ENCODE results near the gene TAPT1. TPM values are rescaled to one million over a fixed set of nuclear protein-coding genes. Genes with fewer than 3 reads are reported as not detected.

Gene TAPT1
- total RNA-seq, 2 donors from 2014 or later, result 32.3 to 35.2 TPM

DNA sequence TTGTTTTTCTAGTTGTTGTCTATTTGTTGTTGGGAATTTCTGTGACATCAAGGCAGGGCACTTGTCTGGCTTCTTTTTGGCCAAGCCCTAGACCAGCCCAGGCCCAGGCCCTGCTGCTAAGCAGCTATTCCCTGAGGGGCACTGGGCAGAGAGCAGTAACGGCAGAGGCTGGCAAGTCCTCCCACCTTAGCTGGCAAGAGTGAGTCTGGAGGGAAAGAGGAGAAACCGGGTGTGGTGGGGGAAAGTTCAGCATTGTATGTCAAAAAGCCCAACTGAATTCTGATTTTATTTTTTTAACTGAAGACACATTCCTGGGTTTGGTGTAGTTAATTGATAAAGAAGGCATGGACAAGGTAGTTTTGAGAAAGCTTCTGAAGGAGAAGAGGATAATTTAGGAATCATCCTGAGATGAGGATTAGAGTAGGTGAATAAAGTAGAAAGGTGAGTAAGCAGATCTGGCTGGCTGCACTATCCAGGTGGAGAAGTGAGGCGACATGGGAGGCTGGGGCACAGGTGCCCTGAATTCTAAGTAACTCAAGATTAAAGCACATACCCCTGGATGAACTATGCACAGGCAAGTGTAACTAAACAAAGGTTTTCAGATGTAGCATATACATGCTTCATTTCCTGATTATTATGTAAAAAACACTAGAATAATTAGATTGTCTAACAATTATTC lies 57.4 kb downstream of the TAPT1 start:
- TF ChIP-seq, protein P1, sequence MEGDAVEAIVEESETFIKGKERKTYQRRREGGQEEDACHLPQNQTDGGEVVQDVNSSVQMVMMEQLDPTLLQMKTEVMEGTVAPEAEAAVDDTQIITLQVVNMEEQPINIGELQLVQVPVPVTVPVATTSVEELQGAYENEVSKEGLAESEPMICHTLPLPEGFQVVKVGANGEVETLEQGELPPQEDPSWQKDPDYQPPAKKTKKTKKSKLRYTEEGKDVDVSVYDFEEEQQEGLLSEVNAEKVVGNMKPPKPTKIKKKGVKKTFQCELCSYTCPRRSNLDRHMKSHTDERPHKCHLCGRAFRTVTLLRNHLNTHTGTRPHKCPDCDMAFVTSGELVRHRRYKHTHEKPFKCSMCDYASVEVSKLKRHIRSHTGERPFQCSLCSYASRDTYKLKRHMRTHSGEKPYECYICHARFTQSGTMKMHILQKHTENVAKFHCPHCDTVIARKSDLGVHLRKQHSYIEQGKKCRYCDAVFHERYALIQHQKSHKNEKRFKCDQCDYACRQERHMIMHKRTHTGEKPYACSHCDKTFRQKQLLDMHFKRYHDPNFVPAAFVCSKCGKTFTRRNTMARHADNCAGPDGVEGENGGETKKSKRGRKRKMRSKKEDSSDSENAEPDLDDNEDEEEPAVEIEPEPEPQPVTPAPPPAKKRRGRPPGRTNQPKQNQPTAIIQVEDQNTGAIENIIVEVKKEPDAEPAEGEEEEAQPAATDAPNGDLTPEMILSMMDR (IDR thresholded peaks at IDR 0.05), result no peak
- intact Hi-C loops (cut with DNase I), result no loop called here
- no peaks in the 10 kb centered on the region for H3K4me1 ChIP-seq
- H3K9ac ChIP-seq (ENCODE audit: low read depth in 2 of 2, low read length in 2 of 2), result peak overlapping the region in 1 of 2 donors; percentile 41
- H3K27me3 ChIP-seq, result no peaks in the 10 kb centered on the region
- H3K27ac ChIP-seq, result no peak overlapping the region
- H3K36me3 ChIP-seq, result no peaks in the 10 kb centered on the region
- DNase-seq, result no peak
- no peaks in the 10 kb centered on the region for H3K9me3 ChIP-seq
- H3K4me3 ChIP-seq, result no peak overlapping the region

DNA sequence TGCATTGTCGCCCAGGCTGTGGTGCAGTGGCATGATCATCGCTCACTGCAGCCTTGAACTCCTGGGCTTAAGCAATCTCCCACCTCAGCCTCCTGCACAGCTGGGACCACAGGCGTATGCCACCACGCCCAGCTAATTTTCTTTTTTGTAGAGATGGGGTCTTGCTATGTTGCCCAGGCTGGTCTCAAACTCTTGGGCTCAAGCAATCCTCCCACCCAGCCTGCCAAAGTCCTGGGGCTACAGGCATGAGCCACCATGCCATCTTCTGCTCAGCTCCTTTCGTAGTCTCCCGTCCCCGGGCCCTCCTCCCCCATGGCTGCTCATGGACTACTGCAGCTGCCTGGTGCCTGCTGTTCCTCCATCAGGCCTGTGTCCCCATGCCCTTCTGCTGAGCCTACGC lies 58.1 kb downstream of the TAPT1 start:
- no peak overlapping the region for H3K4me3 ChIP-seq
- H3K27ac ChIP-seq, result no peak overlapping the region
- H3K9me3 ChIP-seq, result no peaks in the 10 kb centered on the region
- H3K4me1 ChIP-seq, result no peaks in the 10 kb centered on the region
- H3K27me3 ChIP-seq, result no peaks in the 10 kb centered on the region
- TF ChIP-seq, protein P1 (IDR thresholded peaks at IDR 0.05), result no peak
- no peak overlapping the region for H3K9ac ChIP-seq (ENCODE audit: low read depth in 2 of 2, low read length in 2 of 2)
- intact Hi-C loops (cut with DNase I), result no loop called here
- H3K36me3 ChIP-seq, result no peaks in the 10 kb centered on the region
- DNase-seq, result no peak

DNA sequence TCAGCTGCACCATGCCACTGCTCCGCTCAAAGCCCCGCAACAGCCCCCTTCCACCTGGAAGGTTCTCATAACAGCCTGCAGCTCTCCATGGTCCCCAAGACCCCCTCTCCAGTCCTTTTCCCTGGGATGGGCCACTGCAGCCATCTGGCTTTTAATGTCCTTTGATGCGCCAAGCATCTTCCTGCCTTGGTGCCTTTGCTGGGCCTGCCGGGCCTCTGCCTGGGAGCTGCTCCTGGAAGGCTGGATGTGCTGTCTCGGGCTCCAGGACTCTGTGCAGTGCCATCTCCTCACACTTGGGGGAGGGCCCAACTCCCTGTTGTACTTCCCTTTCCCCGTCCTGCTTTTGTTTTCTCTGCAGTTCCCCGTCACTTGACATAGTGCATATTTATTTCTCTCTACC lies 60.3 kb downstream of the TAPT1 start:
- Histone ChIP-seq H3K9me3 (no peaks in the 10 kb centered on the region), H3K27me3 (no peaks in the 10 kb centered on the region), H3K9ac (ENCODE audit: low read depth in 2 of 2, low read length in 2 of 2) (no peak overlapping the region), H3K36me3 (peaks cover 3% of the 10 kb centered on the region), H3K27ac (no peak overlapping the region), H3K4me1 (no peaks in the 10 kb centered on the region), H3K4me3 (no peak overlapping the region)
- DNase-seq, result no peak
- TF ChIP-seq, protein P1 (IDR thresholded peaks at IDR 0.05), result no peak
- intact Hi-C loops (cut with DNase I), result no loop called here

DNA sequence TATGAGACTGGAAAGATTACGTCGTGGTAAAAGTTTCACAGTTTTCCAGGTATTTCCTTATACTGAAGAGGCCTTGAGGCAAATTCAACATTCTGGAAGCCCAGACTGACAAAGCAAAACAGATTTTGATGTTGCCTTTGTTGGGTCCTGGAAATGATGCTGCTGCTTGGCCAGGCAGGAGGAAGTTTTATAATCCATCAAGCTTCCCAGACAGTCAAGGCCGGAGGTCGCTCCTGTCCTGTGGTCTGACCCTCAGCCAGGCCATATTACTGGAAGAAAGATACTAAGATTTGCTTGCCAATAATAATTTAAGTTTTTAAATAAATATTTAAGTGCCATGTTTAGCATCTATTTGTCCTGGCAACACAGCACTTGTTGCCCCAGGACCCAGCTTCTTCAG lies 63.4 kb downstream of the TAPT1 start:
- Histone ChIP-seq H3K9me3 (no peaks in the 10 kb centered on the region), H3K36me3 (peaks cover 3% of the 10 kb centered on the region), H3K27me3 (no peaks in the 10 kb centered on the region), H3K4me3 (no peak overlapping the region), H3K9ac (ENCODE audit: low read depth in 2 of 2, low read length in 2 of 2) (no peak overlapping the region), H3K4me1 (peaks cover 4% of the 10 kb centered on the region), H3K27ac (no peak overlapping the region)
- DNase-seq, result no peak
- TF ChIP-seq, protein P1 (IDR thresholded peaks at IDR 0.05), result no peak
- intact Hi-C loops (cut with DNase I), result no loop called here

DNA sequence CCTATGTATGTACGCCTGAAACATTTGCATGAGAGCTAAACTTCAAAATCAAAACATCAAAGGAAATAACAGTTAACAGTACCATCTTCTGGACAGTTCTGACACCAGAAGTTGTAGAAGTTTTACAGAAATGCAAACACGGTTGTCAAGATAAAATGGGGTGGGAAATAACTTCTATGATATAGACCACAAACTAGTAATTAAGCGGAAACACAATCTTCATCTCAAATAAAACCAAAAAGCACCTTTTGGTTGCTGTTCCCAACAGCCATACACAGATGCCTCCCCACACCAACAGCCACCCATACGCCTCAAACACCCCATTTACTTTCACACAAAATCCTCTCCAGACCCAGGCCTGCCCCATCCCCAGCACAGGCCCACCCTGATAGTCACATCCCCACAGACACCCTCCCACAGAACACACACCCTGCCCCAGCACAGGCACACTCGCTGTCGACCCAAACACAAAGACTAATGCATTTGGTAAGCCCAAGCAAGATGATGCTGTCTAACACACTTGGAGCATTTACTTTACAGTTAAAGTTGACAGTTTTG lies 64.3 kb downstream of the TAPT1 start:
- Histone ChIP-seq H3K4me1 (peaks cover 4% of the 10 kb centered on the region), H3K9me3 (no peaks in the 10 kb centered on the region), H3K36me3 (peaks cover 3% of the 10 kb centered on the region), H3K4me3 (no peak overlapping the region), H3K27me3 (no peaks in the 10 kb centered on the region), H3K9ac (ENCODE audit: low read depth in 2 of 2, low read length in 2 of 2) (no peak overlapping the region), H3K27ac (no peak overlapping the region)
- TF ChIP-seq, protein P1 (IDR thresholded peaks at IDR 0.05), result no peak
- intact Hi-C loops (cut with DNase I), result no loop called here
- DNase-seq, result no peak
